ENCODE measurements around the gene PPIL4. TPM values are rescaled to one million over a fixed set of nuclear protein-coding genes. Genes with fewer than 3 reads are reported as not detected.

The PPIL4 gene
- total and polyA plus RNA-seq, 2 of the 13 experiments (the other 11 are each of a cell fraction or from before 2014, with no cell fraction given), result 5.5 to 46.0 TPM

DNA sequence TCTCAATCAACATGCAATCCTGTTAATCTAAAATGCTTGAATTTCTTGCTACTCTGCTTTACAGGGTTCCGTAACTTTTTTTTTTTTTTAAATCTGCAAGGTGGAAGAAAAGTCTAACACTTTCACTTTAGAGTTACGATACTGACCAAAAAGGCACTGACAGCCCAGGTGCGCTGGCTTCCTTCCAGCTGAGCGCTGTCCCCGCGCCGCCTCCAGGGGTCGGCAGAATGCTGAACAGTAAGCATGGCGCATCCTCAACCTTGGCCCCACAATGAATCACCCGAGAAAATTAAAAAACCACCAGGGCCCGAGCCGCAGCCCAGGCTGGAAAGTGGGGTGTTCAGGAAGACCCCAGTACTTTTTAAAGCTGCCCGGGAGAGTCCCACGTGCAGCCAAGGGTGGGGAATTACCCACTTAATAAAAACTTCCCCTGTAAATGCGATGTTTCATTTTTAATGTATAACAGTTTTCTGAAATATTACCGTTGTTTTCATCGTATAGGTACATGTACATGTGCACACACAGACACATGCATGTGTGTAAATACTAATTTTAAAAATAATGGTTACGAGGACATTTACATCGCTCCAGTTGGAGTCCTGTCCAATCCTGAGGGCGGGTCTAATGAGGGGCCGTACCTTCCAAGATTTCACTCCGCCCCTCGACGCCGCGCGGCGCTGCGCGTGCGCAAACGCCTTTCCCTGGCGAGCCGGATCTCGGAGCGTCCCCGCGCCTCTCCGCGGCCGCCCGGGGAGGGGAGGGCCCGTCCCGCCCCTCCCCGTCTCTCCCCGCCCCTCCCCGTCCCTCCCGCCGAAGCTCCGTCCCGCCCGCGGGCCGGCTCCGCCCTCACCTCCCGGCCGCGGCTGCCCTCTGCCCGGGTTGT, 19.9 kb upstream of the PPIL4 start, which contains the start of gene GINM1 (continued):
- TF ChIP-seq, protein P1, sequence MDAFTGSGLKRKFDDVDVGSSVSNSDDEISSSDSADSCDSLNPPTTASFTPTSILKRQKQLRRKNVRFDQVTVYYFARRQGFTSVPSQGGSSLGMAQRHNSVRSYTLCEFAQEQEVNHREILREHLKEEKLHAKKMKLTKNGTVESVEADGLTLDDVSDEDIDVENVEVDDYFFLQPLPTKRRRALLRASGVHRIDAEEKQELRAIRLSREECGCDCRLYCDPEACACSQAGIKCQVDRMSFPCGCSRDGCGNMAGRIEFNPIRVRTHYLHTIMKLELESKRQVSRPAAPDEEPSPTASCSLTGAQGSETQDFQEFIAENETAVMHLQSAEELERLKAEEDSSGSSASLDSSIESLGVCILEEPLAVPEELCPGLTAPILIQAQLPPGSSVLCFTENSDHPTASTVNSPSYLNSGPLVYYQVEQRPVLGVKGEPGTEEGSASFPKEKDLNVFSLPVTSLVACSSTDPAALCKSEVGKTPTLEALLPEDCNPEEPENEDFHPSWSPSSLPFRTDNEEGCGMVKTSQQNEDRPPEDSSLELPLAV (CRISPR knock-in tag; conservative IDR thresholded peaks at IDR 0.05; ENCODE audit: low read depth), result no peak
- TF ChIP-seq CBX1 (IDR thresholded peaks at IDR 0.05; ENCODE audit: low read depth) (no peak), PAWR (CRISPR knock-in tag; IDR thresholded peaks at IDR 0.05; ENCODE audit: borderline replicate concordance) (no peak), ISX (CRISPR knock-in tag; conservative IDR thresholded peaks at IDR 0.05) (no peak), ZSCAN25 (CRISPR knock-in tag; IDR thresholded peaks at IDR 0.05) (no peak), PPARG (CRISPR knock-in tag; conservative IDR thresholded peaks at IDR 0.05) (peak; percentile 15; the same call in 1 of the 2 replicates), PTBP1 (IDR thresholded peaks at IDR 0.05; ENCODE audit: low read depth, low read length, poor library complexity, severe bottlenecking) (no peak), IKZF1 (IDR thresholded peaks at IDR 0.05) (no peak), PCBP2 (optimal IDR thresholded peaks at IDR 0.05; ENCODE audit: low read depth, low read length, poor library complexity, severe bottlenecking) (no peak)
- TF ChIP-seq, protein P2, sequence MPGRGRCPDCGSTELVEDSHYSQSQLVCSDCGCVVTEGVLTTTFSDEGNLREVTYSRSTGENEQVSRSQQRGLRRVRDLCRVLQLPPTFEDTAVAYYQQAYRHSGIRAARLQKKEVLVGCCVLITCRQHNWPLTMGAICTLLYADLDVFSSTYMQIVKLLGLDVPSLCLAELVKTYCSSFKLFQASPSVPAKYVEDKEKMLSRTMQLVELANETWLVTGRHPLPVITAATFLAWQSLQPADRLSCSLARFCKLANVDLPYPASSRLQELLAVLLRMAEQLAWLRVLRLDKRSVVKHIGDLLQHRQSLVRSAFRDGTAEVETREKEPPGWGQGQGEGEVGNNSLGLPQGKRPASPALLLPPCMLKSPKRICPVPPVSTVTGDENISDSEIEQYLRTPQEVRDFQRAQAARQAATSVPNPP (CRISPR knock-in tag; IDR thresholded peaks at IDR 0.05), result no peak
- TF ChIP-seq, protein P3, sequence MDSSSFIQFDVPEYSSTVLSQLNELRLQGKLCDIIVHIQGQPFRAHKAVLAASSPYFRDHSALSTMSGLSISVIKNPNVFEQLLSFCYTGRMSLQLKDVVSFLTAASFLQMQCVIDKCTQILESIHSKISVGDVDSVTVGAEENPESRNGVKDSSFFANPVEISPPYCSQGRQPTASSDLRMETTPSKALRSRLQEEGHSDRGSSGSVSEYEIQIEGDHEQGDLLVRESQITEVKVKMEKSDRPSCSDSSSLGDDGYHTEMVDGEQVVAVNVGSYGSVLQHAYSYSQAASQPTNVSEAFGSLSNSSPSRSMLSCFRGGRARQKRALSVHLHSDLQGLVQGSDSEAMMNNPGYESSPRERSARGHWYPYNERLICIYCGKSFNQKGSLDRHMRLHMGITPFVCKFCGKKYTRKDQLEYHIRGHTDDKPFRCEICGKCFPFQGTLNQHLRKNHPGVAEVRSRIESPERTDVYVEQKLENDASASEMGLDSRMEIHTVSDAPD (CRISPR knock-in tag; IDR thresholded peaks at IDR 0.05), result no peak
- TF ChIP-seq, protein P4, sequence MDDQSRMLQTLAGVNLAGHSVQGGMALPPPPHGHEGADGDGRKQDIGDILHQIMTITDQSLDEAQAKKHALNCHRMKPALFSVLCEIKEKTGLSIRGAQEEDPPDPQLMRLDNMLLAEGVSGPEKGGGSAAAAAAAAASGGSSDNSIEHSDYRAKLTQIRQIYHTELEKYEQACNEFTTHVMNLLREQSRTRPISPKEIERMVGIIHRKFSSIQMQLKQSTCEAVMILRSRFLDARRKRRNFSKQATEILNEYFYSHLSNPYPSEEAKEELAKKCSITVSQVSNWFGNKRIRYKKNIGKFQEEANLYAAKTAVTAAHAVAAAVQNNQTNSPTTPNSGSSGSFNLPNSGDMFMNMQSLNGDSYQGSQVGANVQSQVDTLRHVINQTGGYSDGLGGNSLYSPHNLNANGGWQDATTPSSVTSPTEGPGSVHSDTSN (CRISPR knock-in tag; IDR thresholded peaks at IDR 0.05; ENCODE audit: borderline replicate concordance), result no peak; the same call in 1 of the 2 replicates
- TF ChIP-seq, protein P5, sequence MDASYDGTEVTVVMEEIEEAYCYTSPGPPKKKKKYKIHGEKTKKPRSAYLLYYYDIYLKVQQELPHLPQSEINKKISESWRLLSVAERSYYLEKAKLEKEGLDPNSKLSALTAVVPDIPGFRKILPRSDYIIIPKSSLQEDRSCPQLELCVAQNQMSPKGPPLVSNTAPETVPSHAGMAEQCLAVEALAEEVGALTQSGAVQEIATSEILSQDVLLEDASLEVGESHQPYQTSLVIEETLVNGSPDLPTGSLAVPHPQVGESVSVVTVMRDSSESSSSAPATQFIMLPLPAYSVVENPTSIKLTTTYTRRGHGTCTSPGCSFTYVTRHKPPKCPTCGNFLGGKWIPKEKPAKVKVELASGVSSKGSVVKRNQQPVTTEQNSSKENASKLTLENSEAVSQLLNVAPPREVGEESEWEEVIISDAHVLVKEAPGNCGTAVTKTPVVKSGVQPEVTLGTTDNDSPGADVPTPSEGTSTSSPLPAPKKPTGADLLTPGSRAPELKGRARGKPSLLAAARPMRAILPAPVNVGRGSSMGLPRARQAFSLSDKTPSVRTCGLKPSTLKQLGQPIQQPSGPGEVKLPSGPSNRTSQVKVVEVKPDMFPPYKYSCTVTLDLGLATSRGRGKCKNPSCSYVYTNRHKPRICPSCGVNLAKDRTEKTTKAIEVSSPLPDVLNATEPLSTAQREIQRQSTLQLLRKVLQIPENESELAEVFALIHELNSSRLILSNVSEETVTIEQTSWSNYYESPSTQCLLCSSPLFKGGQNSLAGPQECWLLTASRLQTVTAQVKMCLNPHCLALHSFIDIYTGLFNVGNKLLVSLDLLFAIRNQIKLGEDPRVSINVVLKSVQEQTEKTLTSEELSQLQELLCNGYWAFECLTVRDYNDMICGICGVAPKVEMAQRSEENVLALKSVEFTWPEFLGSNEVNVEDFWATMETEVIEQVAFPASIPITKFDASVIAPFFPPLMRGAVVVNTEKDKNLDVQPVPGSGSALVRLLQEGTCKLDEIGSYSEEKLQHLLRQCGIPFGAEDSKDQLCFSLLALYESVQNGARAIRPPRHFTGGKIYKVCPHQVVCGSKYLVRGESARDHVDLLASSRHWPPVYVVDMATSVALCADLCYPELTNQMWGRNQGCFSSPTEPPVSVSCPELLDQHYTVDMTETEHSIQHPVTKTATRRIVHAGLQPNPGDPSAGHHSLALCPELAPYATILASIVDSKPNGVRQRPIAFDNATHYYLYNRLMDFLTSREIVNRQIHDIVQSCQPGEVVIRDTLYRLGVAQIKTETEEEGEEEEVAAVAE (CRISPR knock-in tag; IDR thresholded peaks at IDR 0.05; ENCODE audit: borderline replicate concordance), result no peak; the same call in 1 of the 2 replicates
- TF ChIP-seq, protein P6, sequence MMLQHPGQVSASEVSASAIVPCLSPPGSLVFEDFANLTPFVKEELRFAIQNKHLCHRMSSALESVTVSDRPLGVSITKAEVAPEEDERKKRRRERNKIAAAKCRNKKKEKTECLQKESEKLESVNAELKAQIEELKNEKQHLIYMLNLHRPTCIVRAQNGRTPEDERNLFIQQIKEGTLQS (CRISPR knock-in tag; IDR thresholded peaks at IDR 0.05), result no peak
- TF ChIP-seq, protein P7, sequence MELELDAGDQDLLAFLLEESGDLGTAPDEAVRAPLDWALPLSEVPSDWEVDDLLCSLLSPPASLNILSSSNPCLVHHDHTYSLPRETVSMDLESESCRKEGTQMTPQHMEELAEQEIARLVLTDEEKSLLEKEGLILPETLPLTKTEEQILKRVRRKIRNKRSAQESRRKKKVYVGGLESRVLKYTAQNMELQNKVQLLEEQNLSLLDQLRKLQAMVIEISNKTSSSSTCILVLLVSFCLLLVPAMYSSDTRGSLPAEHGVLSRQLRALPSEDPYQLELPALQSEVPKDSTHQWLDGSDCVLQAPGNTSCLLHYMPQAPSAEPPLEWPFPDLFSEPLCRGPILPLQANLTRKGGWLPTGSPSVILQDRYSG (CRISPR knock-in tag; IDR thresholded peaks at IDR 0.05), result 0 out of 2 replicates have a peak, but pooled peaks have one; percentile 48
- TF ChIP-seq, protein P8, sequence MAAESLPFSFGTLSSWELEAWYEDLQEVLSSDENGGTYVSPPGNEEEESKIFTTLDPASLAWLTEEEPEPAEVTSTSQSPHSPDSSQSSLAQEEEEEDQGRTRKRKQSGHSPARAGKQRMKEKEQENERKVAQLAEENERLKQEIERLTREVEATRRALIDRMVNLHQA (CRISPR knock-in tag; IDR thresholded peaks at IDR 0.05), result no peak
